Kidney capillary endothelial cell (primary cell): ENCODE results near the gene SPTSSA.
"Not testable (repeated sequence)": the region's sequence is repeated elsewhere in the genome, so short reads cannot be mapped to it uniquely, and the experiment has no call there.

ENCODE experiments used
- DNase-seq: peaks from one replicate; pipeline ENCODE4 v3.0.0-alpha.2; 2018; ENCODE audit warnings: low spot score

Gene SPTSSA

DNA sequence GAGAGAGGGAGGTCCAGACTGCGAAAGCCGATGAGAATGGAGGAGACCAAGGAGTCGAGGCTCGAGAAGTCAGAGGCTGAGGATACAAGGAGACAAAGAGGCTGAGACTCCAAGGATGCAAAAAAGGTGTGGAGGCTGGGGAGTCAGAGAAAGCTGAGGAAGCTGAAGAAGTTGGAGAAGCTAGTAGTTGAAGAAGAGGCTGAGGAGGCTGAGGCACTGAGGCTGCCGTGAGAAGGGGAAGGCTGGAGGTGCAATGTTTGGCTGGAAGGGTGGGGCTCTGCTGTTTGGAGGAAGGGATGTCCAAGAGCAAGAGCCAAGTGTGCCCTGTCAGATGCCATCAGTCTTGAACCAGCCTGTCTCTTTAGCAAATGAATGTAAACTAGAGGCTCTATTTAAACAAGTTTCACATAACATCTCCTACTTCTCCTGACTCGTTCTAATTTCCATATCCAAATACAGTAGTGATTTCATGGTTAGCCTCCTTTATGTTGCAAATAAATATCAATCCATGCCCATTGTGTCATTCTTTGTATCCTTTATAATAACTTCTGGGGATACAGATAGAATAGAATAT is 10.8 kb upstream of the SPTSSA start:
- DNase-seq = no peak

DNA sequence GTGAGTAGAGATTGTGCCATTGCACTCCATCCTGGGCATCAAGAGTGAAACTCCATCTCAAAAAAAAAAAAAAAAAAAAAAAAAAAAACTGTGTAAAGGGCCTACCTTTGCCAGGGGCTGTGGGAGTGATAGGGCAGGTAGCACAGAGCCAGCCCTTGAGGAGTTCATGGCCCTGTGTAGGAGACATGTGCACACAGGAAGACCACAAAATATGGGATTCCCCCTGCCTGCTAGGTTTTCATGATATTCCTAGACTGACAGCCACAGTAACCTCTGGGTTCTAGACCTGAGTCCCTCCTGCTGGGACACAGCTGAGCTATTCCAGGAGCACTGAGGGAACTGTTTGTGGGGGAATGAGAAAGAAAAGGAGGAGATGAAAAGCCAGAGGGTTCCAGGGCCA is 8.3 kb upstream of the SPTSSA start:
- DNase-seq = no peak

DNA sequence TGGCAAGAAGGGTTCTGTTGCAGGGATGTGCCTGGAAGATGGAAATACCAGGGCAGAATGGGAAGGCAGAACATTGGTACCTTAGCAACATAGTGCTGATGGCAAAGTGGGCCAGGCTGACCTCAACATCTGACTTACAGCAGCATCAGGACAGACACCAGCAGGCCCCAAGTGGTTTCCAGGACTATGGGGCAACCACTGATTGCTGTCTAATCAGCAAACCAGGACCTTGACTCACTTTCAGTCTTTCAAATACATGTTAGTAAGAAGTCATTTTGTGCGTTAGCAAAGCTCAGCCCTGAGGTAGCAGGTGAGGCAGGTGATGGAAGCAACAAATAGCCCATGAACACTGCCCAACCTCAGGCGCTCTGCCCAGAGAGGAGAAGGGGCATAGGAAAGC is 4.7 kb upstream of the SPTSSA start:
- no peak for DNase-seq

DNA sequence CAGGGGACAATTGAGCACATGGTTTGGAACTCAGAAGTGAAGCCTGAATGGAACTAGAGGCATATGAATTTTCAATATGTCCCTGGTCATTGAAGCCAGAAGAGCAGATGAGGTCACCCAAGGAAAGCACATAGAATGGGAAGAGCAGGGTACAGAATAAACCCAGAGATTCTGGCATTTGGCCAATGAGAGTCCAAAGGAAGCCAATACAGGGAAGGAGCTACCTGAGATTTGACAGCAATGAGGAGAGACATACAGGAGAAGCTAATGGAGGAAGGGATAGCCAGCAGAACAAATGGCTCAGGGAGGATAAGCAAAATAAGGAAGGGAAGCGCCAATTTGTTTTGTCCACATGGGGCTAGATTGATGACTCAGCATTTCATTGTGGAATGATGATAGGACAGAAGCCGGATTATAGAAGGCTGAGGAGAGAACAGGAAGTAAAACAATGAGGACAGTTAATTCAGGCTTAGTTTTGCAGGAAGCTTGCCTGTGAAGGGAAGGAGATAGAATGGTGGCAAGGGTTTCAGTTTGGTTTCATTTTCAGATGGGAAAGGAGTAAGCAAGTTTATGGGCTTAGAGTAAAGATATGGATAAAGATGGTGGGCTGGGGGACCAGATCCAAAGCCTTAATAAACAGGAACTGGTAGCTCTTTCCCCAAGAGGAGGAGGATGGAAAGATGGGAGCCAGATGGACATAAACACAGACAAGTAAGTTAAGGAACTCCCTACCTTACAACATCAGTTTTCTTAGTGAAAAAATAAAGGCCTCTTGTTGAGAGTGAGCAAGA is 3.2 kb upstream of the SPTSSA start:
- peak; percentile 60 for DNase-seq

DNA sequence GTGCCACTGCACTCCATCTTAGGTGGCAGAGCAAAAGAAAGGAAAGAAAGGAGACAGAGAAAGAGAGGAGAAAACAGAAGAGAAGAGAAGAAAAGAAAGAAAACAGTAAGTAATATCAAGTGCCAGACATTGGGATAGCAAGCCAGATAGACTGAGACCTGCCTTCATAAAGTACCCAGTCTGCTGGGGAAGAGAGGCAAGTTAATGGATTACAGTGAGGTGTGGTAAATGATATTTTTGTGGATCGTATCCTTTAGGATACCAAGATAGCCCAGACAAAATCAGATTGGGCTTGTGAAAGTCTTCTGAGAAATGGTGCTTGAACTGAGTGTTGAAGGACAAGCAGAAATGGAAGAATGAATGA is 1.5 kb upstream of the SPTSSA start:
- DNase-seq = no peak

- DNase-seq = peak; percentile 36
Observed at GRCh38 chr14:34461334-34462131, 507 bp downstream of the SPTSSA start.

DNA sequence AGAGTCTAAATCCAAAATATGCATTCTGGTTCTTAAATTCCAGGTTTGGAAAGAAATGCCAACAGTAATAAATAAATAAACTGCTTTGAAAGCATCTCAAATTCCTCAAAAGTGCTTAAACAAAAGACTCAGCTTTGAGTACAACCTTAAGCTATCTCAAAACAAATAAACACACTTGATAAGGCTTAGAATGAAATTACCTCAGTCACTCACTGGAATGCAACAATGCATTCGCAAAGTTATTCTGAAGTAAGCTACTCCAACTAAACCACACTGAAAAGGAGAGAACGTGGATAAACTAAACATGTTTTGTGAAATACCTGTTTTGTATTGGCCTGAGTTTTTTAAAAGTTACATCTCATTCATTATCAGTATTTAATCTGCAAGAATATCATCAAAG is 1.2 kb downstream of the SPTSSA start:
- no peak for DNase-seq

DNA sequence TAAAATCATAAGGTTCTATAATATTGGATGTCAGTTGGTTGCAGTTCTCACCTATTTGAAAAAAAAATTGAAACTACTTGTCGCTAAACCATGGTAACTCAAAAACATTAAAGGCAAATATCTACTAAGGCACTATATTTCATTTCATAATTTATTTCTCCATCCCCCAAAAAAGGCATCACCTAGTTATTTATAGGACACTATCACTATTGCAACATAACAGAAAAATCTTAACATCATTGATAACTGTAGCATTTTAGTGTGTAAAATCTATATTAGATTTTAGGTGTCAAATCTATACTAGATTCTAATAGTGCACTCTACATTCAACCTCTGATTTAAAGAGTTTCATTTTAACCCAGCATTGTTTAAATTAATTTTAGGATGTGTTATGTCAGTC is 1.7 kb downstream of the SPTSSA start:
- DNase-seq = no peak

DNA sequence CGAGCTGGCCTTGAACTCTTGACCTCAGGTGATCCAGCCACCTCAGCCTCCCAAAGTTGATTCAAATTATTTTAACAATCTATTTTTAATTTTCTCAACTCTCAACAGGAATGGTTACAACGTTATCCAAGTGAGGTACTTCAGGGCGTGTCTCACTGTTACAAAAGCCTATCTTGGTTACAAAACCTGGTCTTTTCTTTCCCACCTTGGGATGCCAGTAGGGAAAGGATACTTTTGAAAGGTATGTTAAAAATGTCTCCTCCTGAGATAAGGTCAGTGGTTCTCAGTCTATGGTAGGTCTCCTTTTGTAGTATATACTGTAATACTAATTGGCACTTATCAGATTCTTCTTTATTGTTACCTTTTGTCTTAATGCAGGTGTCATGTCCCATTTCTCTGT is 4.9 kb downstream of the SPTSSA start:
- DNase-seq = no peak

DNA sequence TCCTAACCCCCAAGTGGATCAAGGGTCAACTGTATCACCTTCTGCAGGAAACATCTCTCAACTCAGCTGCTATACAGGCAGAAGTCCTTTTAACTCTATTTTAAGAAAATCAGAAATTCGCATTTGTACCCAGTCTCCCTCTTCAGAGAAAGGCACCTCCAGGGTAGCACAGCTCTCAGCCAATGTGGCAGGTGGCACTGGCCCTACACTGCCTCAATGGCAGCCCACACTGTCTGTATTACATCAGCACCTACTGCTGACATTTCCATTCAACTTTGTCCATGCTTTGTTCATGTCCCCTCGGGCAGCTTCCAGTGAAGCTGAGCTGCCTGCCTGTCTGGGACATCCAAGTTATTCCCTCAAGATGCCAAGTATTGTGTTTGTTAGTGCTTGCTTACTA is 8.8 kb downstream of the SPTSSA start:
- DNase-seq = no peak

DNA sequence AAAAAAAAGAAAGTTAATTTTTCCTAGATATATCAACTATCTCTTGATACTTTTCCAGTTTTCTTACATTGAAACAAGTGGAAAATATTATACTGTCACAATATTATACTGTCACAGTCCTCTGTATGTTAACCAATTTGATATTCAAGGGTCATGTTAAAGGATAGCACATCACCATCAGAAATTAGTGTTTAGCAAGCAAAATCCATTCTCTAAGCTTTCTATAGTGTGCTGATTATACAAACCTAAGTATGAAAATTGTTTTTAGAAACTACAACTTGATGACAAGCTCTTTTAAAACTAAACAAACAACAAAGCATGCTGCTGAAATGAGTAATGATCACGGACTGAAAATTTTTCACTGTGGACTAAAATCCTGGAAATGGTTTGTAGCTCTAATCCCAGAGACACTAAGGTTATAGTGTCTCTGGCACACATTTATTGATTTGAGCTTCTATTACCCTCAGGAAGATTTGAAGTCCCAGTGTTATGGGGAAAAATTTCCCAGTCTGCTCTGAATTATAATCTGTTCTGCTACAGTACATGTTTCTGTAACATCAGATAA is 9.7 kb downstream of the SPTSSA start:
- DNase-seq = no peak

DNA sequence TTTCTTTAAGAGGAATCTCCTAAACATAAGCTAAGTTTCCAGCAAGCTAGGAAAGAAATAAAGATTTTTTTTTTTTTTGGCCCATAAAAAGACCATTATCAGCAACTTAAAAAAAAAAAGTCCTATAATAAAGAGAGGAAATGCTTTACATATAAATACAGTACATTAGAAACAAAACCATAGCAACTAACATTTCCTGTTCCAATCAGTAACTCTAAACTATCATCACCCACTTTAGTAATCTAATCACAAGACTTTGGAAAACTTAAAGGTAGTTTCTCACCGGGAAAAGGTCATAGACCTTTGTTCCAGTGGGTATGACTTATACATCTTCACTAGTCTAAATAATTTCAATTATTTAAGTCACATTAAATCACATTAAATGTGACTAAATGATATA is 11.1 kb downstream of the SPTSSA start:
- DNase-seq = no peak

DNA sequence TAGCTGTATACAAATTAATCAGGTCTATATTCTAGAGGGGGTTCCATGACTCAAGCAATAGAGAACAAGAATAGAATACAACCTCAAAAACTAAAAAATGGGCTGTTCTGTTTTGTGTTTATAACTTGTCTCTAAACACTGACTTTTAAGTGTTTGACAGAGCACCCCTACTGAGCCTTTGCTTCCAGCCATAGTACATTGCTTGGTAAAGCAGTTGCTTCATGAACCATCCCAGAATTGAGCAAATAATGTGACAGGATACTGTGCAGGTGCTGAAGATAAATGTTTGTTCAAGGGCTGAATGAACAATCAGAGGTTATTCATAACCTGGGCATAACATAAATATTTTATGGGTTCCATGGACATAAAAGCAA is 11.5 kb downstream of the SPTSSA start:
- DNase-seq = no peak

DNA sequence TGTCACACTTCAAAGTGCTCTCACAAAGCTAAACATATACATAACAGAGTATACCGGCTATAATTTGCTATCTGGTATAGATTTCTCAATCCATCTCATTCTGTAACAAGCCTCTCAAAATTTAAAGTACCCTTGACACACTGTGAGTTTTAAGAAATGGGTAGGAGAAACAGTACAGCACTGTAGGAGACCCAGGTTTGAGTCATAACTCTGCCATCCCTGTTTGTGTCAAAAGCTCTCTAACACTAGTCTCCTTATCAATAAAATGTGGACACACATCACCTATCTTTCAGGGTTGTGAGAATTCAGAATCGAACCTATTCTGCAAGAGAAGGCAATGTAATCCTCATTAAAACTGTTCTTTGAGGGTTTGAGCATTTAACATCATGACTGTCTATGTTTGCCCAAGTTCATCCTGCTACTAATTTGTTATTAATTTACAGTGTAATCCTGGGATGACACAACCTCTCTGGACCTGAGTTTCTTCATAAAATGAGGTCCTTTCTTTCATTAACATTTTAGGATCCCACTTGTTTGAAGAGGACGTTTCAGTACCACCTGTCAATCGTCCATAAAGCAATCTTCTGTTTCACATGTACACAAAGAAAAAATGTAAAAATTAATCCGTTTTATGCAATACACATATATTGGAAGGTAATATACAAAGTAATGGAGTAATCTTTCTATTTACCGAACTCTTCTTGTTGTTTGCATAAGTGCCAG is 12.1 kb downstream of the SPTSSA start:
- no peak for DNase-seq

GRCh38 chr14:34439090-34439489 is 22.9 kb downstream of the SPTSSA start:
- no peak for DNase-seq

GRCh38 chr14:34438438-34438837 is 23.6 kb downstream of the SPTSSA start:
- no peak for DNase-seq

DNA sequence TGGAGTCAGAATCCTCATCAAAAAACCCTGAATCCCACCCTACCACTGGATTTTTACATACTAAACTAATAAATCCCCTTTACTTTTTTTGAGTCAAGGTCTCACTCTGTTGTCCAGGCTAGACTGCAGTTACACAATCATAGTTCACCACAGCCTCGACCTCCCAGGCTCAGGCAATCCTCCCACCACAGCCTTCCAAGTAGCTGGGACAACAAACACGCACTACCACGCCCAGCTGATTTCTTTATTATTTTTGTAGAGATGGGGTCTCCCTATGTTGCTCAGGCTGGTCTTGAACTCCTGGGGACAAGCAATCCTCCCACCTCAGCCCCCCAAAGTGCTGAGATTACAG is 24.3 kb downstream of the SPTSSA start:
- DNase-seq = no peak

GRCh38 chr14:34436960-34437728 is 24.9 kb downstream of the SPTSSA start:
- DNase-seq = no peak

DNA sequence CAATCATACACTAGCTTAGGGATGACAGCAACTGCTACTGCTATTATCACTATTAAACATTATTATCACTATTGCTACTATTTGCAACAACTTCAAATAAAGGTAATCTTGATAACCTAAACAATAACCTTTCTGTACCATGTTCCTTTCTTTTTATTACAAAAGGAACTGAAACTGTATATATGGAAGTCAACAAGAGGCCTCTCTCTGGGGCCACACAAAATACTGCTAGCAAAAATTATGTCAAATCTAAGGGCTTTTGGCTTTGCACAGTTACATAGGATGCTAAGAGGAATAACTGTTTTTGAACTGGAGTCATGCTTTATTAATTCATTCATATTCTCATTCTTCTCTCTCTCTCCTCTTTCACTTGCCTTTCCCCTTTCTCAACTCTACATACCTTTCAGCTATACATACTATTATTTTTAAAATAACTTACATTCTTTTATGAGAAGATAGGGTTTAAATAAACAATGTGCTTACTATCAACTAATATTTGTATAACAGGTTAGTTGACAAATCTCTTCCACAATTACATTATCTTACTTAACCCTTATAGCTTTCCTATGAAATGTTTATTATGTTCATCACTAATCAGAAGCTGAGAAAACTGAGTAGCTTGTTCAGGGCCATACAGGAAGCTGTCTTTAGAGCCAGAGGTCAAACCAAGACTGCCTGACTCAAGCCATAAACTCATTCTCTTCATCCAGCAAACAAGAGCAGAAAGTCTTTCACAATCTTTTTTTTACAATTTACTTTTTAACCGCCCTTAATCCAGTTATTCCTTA is 25.7 kb downstream of the SPTSSA start:
- no peak for DNase-seq

DNA sequence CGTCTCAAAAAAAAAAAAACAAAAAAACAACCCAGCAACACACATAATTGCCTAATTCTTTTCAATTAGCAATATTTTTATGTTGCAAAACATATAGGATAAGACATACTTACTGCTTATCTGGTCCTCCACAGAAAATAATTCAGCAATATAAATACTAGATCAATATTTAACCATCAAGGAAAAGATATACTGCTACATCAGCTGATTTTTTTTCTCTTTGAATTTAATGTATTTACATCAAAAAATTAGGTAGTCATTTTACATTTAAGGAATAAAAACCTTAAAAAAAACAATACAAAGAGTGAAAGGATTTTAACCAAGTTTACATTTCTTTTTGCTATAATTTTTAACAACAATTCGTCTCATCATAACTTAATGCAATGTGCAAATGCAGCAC is 28.1 kb downstream of the SPTSSA start:
- DNase-seq = no peak

- not testable (repeated sequence) for DNase-seq
Observed at GRCh38 chr14:34428102-34428466, 34.0 kb downstream of the SPTSSA start.
